ENCODE measurements around the gene VAMP1. TPM values are rescaled to one million over a fixed set of nuclear protein-coding genes. Genes with fewer than 3 reads are reported as not detected.
"Not testable (repeated sequence)": the region's sequence is repeated elsewhere in the genome, so short reads cannot be mapped to it uniquely, and the experiment has no call there.

The VAMP1 gene
- total RNA-seq, 4 donors from 2014 or later = 4.2 to 9.6 (median 6.2) TPM

GRCh38 chr12:6476489-6476888, 6.0 kb upstream of the VAMP1 start:
- no peak for DNase-seq (ENCODE audit: low spot score)
- no peak for TF ChIP-seq CTCF (IDR thresholded peaks at IDR 0.05)
- no peak for ATAC-seq (ENCODE audit: low FRiP score)

- ATAC-seq (ENCODE audit: low FRiP score); DNase-seq (ENCODE audit: low spot score): not testable (repeated sequence)
Measured at GRCh38 chr12:6475233-6475975, 4.9 kb upstream of the VAMP1 start.

- no peak for ATAC-seq (ENCODE audit: low FRiP score)
- no peak for DNase-seq (ENCODE audit: low spot score)
- no peak for TF ChIP-seq CTCF (IDR thresholded peaks at IDR 0.05)
Measured at GRCh38 chr12:6472491-6472890, 2.0 kb upstream of the VAMP1 start.

GRCh38 chr12:6471989-6472360, 1.5 kb upstream of the VAMP1 start:
- no peak for ATAC-seq (ENCODE audit: low FRiP score)
- DNase-seq (ENCODE audit: low spot score) = no peak

GRCh38 chr12:6469609-6470374, 685 bp downstream of the VAMP1 start:
- ATAC-seq (ENCODE audit: low FRiP score) = no peak
- no peak for TF ChIP-seq CTCF (IDR thresholded peaks at IDR 0.05)
- DNase-seq (ENCODE audit: low spot score) = no peak

More at GRCh38 chr12:6471989-6472360, 1.5 kb upstream of the VAMP1 start:
- no peak for TF ChIP-seq CTCF (IDR thresholded peaks at IDR 0.05)

GRCh38 chr12:6469092-6469491, 1.4 kb downstream of the VAMP1 start:
- DNase-seq (ENCODE audit: low spot score) (no peak), ATAC-seq (ENCODE audit: low FRiP score) (no peak)
- TF ChIP-seq CTCF (IDR thresholded peaks at IDR 0.05) = no peak

- TF ChIP-seq CTCF (IDR thresholded peaks at IDR 0.05) = no peak
- no peak for ATAC-seq (ENCODE audit: low FRiP score)
Measured at GRCh38 chr12:6468283-6468575, 2.2 kb downstream of the VAMP1 start.

GRCh38 chr12:6467571-6468282, 2.8 kb downstream of the VAMP1 start:
- not testable (repeated sequence) for DNase-seq (ENCODE audit: low spot score); ATAC-seq (ENCODE audit: low FRiP score)

More at GRCh38 chr12:6468283-6468575, 2.2 kb downstream of the VAMP1 start:
- no peak for DNase-seq (ENCODE audit: low spot score)

GRCh38 chr12:6466751-6467150, 3.7 kb downstream of the VAMP1 start:
- not testable (repeated sequence) for DNase-seq (ENCODE audit: low spot score); ATAC-seq (ENCODE audit: low FRiP score)
